ENCODE results near the gene ARHGAP6.

GRCh38 chrX:11113731-11114130, 552.0 kb downstream of the ARHGAP6 start:
- TF ChIP-seq ZNF274 (IDR thresholded peaks at IDR 0.05; ENCODE audit: low read depth, low read length) (no peak), SUZ12 (IDR thresholded peaks at IDR 0.05; ENCODE audit: extremely low read depth, insufficient read depth, insufficient read length) (no peak), YY1 (IDR thresholded peaks at IDR 0.05; ENCODE audit: insufficient read depth, insufficient read length) (no peak)
